NCI-H524 treated with DMSO at 0.1 percent for 48 hours (cell line): Measurements from ENCODE around the gene C12orf56.
A peak's percentile ranks its signal among the peaks of the same experiment; 100 is the strongest.
"Not testable (repeated sequence)": the region's sequence is repeated elsewhere in the genome, so short reads cannot be mapped to it uniquely, and the experiment has no call there.

ENCODE experiments used
- DNase-seq: peaks from one replicate; lab custom pipeline; 2025; lab: John Stamatoyannopoulos, UW

The C12orf56 gene

GRCh38 chr12:64232196-64232595 is 158.4 kb downstream of the C12orf56 start:
- no peak for DNase-seq

DNA sequence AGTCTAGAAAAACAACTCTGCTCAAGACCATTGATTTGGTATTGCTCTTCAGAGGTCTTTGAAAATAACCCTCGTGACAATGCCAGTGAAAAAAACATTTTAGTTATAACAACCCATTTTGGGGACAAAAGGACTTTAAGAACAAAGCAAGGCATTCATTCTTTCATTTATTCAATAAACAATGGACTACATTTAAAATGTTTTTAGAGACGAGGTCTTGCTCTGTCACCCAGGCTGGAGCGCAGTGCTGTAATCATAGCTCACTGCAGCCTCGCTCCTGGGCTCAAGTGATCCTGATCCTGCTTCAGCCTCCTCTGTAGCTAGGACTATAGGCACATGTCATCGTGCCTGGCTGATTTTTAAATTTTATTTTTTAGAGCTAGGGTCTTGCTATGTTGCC is 160.8 kb downstream of the C12orf56 start:
- no peak for DNase-seq

GRCh38 chr12:64229240-64229639 is 161.3 kb downstream of the C12orf56 start:
- no peak for DNase-seq

- no peak for DNase-seq
These were observed 164.9 kb downstream of the C12orf56 start for GRCh38 chr12:64225626-64226025.

GRCh38 chr12:64222009-64222765 is 168.4 kb downstream of the C12orf56 start, which contains the start of gene KICS2:
KICS2 (minus strand) TSS chr12:64222296; CDS start chr12:64222237, 59 bp downstream.
- peak; percentile 30 for DNase-seq

- peak; percentile 20 for DNase-seq
These were observed 168.9 kb downstream of the C12orf56 start for GRCh38 chr12:64221651-64222008.

GRCh38 chr12:64220046-64220445 is 170.5 kb downstream of the C12orf56 start:
- no peak for DNase-seq

GRCh38 chr12:64219145-64219544 is 171.4 kb downstream of the C12orf56 start:
- DNase-seq, result no peak

DNA sequence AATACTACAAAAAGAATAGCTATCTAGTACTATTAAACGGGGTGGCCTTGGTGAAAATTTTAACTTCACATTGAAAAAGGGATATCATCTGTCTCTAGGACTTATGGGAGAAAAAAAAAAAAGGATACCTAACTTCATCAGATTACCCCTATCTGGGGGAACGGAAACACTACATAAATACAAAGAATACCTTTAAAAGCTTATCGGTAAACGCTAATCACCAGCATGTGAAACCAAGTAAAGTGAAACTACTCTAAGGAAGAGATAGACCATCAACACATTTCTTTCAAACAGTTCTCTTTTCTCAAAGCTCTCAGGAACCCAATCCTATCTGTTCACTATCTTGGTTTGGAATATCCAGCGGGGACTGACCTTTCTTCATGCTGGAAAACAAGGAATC is 172.0 kb downstream of the C12orf56 start:
- DNase-seq, result no peak

DNA sequence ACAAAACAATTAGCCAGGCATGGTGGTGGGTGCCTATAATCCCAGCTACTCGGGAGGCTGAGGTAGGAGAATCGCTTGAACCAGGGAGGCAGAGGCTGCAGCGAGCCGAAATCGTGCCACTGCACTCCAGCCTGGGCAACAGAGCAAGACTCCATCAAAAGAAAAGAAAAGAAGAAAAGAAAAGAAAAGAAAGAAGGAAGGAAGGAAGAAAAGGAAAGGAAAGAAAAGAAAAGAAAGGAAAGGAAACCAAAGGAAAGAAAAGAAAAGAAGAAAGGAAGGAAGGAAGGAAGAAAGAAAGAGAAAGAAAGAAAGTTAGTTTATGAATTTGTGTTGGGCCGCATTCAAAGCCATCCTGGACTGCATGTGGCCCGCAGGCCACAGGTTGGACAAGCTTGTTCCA is 172.9 kb downstream of the C12orf56 start:
- DNase-seq, result not testable (repeated sequence)

- DNase-seq, result no peak
These were observed 174.3 kb downstream of the C12orf56 start for GRCh38 chr12:64216239-64216638.
